NCI-H187 treated with DMSO at 0.1 percent for 48 hours (cell line): ENCODE results near the gene POTEI.
"Not testable (repeated sequence)": the region's sequence is repeated elsewhere in the genome, so short reads cannot be mapped to it uniquely, and the experiment has no call there.

Experiments
- DNase-seq: peaks from one replicate; lab custom pipeline; 2025; lab: John Stamatoyannopoulos, UW

The POTEI gene

GRCh38 chr2:130509228-130509627 lies at the start of gene POTEI:
POTEI (minus strand) TSS chr2:130509328; CDS start chr2:130509235, 93 bp downstream.
- DNase-seq: not testable (repeated sequence)

- not testable (repeated sequence) for DNase-seq
Observed at GRCh38 chr2:130556441-130556840, 47.3 kb upstream of the POTEI start.

GRCh38 chr2:130554178-130554577 lies 45.0 kb upstream of the POTEI start:
- not testable (repeated sequence) for DNase-seq

GRCh38 chr2:130549475-130549874 lies 40.3 kb upstream of the POTEI start:
- not testable (repeated sequence) for DNase-seq

- DNase-seq: not testable (repeated sequence)
Observed at GRCh38 chr2:130548418-130548817, 39.3 kb upstream of the POTEI start.

- not testable (repeated sequence) for DNase-seq
Observed at GRCh38 chr2:130544978-130545377, 35.9 kb upstream of the POTEI start.

- not testable (repeated sequence) for DNase-seq
Observed at GRCh38 chr2:130543785-130544528, 34.8 kb upstream of the POTEI start.

GRCh38 chr2:130542789-130543188 lies 33.7 kb upstream of the POTEI start:
- DNase-seq: not testable (repeated sequence)

- DNase-seq: not testable (repeated sequence)
Observed at GRCh38 chr2:130538271-130538670, 29.1 kb upstream of the POTEI start.

GRCh38 chr2:130536654-130537053 lies 27.5 kb upstream of the POTEI start:
- not testable (repeated sequence) for DNase-seq

- not testable (repeated sequence) for DNase-seq
Observed at GRCh38 chr2:130531672-130532071, 22.5 kb upstream of the POTEI start.

GRCh38 chr2:130531225-130531624 lies 22.1 kb upstream of the POTEI start:
- not testable (repeated sequence) for DNase-seq

GRCh38 chr2:130530212-130530611 lies 21.1 kb upstream of the POTEI start:
- not testable (repeated sequence) for DNase-seq

- not testable (repeated sequence) for DNase-seq
Observed at GRCh38 chr2:130529545-130529944, 20.4 kb upstream of the POTEI start.

- not testable (repeated sequence) for DNase-seq
Observed at GRCh38 chr2:130527365-130527967, 18.3 kb upstream of the POTEI start.

GRCh38 chr2:130522390-130522789 lies 13.3 kb upstream of the POTEI start:
- DNase-seq: not testable (repeated sequence)

GRCh38 chr2:130520992-130521391 lies 11.9 kb upstream of the POTEI start, which contains the start of gene CFC1B:
CFC1B (plus strand) TSS chr2:130521222; CDS start chr2:130521485, 263 bp downstream.
- not testable (repeated sequence) for DNase-seq

- DNase-seq: not testable (repeated sequence)
Observed at GRCh38 chr2:130518516-130519106, 9.5 kb upstream of the POTEI start.

GRCh38 chr2:130511747-130512451 lies 2.8 kb upstream of the POTEI start:
- not testable (repeated sequence) for DNase-seq

GRCh38 chr2:130510807-130511746 lies 1.9 kb upstream of the POTEI start:
- DNase-seq: not testable (repeated sequence)

GRCh38 chr2:130491073-130491472 lies 18.1 kb downstream of the POTEI start:
- DNase-seq: not testable (repeated sequence)
